Esophagus mucosa (tissue), 1 donor: Measurements from ENCODE around the gene F11R. TPM values are rescaled to one million over a fixed set of nuclear protein-coding genes. Genes with fewer than 3 reads are reported as not detected.
"Not testable (repeated sequence)": the region's sequence is repeated elsewhere in the genome, so short reads cannot be mapped to it uniquely, and the experiment has no call there.

Source experiments
- ATAC-seq: fragments of 200-7000 bp; cut with Tn5 transposase; one replicate; pipeline ENCODE4 v1.9.1; 2020
- total RNA-seq: library from RNA; stranded (reverse); gene quantifications from one replicate; pipeline ENCODE4 v1.2.4, GENCODE V29; 2023
- donor health status: DM: yes; HTN: yes; CAD: no.

F11R gene
- total RNA-seq, 1 donor from 2014 or later: 137 TPM

GRCh38 chr1:160963521-160963920 is 57.4 kb downstream of the F11R start:
- ATAC-seq: no peak

DNA sequence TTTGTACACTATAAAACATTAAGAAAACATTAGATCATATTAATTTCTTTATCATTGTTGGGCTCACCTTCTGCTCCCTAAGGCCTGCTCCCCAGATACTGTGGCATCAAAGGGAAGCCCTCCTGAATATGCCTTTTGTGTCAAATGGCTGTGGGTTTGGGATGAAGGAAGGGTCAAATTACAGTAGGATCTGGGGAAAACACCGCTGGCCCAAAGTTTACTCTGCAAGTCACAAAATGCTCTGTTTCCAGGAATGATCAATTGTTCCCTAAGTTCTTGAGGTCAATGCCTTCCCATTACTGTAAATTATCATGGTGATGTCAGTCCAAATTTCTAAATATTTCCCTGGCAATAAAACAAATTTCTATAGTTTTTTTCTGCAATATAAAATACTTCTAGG is 59.5 kb downstream of the F11R start:
- ATAC-seq: no peak

DNA sequence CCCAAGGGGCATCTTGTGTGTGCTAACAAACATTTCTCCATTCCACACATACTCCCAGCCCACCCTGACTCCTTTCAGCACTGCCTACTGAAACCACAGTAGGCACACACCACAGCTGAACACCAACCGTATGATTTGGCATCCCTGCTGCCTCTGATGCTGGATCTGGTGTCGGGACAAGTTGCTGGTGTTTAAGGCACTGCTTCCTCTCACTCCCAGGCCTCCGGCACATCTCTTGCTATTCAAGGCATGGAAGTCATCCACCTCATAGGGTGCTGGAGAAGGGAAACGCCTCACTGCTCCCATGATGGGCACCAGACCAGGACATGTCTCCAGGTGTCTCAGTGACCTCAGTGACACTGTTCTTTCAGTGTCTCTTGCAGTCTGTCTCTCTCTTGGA is 64.0 kb downstream of the F11R start:
- no peak for ATAC-seq

DNA sequence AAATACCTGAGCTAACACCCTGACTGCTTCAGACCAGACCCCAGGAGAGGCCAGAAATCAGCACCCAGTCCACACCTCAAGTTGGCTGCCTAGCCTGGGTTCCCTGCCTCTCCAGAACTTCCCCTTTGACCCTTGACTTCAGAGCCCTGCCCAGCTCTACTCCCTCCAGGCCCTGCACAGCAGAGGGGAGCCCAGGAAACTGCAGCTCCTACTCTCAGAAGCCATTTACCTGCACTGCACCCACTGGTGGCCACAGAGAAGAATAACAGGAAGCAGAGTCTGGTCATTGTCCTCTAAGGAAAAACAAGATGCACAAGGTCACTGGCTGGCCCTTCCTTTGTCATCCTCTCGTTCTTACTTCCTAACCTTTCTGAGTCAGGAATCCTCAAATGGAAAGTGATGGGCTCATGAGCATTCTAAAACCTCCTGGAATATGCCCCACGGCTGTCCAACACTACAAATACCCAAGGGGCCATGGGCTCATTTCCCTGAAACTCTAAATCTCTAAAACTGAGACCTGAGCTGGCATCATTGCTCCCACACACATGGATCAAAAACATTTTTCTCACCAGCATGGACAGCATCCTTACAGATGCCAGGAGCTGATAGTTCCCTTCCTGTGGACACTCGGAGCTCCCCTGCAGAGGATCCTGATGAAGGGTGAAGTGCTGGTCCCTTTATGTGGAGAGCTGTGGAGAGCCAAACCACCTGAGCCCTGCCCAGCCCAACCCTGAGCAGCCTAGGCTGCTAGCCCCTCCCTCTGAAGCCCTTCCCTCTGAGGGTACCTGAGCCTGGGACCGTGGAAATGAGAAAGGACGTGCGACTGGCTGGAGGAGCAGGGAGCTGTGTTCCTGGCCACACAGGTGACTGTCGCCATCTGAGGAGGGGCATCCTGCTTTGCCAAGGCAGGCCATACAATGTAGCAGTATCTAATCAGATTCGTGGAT is 66.5 kb downstream of the F11R start, which contains the start of gene ITLN2:
ITLN2 (minus strand) TSS at position 652 of the 947 bp plus-strand sequence; CDS start at position 584, 68 bp downstream.
- ATAC-seq: peak; percentile 51

- peak; percentile 7 for ATAC-seq
These were observed 67.9 kb downstream of the F11R start for GRCh38 chr1:160953030-160953429.

DNA sequence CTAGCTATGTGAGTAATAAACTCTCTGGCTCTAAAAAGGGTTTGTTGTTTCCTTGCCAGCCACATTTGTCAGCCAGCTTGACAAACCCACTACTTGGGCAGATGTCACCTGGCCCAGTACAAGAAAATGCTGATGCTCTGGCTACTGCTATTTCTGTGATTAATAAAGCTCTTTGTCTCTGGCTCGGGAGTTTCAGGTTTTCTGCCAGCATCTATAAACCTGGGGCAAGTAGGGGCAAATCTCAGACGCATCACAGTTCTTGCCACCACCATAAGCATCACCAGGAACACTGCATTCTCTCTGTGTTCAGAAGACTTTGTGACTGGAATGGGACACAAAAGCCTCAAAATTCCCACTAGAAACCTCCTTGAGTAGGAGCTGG is 68.8 kb downstream of the F11R start:
- ATAC-seq: peak; percentile 77

DNA sequence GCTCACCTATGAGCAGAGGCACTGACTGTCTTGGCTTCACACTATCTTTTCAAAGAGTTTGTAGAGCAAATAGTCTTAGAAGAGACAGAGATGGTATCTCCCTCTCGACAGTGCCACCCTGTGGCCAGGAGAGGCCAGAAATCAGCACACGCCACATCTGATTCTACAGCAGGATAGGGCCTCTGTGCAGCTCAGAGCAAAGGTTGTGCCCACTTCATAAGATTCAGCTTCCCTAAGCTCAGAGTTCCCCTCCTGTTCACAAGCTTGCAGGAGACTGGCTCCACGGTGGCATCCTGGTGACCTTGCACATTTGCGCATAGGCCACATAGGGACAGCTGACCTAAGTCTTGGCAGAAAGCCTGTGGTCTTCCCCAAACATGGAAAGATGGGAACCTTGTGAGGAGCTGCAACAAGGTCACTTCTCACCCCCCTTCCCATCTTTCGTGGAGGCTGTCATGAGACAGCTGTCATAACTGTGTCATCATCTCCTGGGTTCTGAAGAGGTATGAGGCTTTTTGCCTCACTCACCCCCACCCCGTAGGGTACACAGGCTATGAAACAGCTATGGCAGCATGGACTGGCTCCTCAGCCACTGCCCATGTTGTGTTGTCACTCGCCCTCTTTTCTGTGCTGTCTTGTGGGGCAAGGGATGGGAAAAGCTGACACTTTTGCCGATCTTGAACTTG is 69.4 kb downstream of the F11R start:
- ATAC-seq: peak; percentile 76

DNA sequence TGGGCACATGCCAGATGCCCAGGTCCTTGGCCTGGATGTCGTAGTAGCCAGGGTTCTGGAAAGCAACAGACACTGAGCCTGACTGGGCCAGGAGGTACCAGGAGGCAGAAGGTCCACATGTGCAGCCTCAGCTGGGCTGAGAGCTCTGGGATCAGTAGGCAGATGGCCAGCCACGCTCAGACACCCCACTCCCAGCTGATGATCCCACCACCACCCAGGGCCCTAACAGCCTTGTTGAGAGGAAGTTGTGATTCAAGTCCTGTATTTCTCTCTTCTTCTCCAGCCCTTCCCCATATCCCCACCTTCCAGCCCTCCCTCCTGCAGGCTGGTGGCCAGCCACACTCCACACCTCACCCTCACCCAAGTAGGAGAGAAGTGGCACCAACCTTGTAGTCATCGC is 70.3 kb downstream of the F11R start:
- no peak for ATAC-seq

GRCh38 chr1:160949881-160950280 is 71.1 kb downstream of the F11R start:
- no peak for ATAC-seq

- ATAC-seq: not testable (repeated sequence)
These were observed 71.6 kb downstream of the F11R start for GRCh38 chr1:160949216-160949880.

DNA sequence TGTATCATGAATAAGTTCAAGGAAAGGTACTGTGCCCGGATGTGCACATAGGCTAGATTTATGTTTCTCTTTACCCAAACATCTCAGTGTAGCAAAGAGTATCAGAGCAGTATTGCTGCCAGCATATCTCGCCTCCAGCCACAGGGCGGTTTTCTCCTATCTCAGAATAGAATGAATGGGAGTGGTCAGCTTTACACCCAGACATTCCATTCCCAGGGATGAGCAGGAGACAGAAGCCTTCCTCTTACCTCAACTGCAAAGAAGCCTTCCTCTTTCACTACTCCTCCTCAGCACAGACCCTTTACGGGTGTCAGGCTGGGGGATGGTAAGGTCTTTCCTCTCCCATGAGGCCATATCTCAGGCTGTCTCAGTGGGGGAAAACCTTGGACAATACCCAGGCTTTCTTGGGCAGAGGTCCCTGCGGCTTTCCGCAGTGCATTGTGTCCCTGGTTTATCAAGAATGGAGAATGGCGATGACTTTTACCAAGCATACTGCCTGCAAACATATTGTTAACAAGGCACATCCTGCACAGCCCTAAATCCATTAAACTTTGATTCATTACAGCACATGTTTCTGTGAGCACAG is 73.7 kb downstream of the F11R start:
- ATAC-seq: not testable (repeated sequence)

DNA sequence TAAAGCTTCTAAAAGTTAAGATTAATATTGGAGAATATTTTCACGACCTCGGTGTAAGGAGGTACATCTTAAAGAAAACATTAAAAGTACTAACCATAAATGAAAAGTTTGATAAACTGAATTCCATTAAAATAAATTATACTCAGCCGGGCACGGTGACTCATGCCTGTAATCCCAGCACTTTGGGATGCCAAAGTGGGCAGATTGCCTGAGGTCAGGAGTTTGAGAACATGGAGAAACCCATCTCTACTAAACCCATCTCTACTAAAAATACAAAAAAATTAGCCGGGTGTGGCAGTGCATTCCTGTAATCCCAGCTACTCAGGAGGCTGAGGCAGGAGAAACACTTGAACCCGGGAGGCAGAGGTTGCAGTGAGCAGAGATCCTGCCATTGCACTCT is 75.1 kb downstream of the F11R start:
- not testable (repeated sequence) for ATAC-seq

Other genes starting within 250 kb of the F11R start
- 0.20 TPM for gene LY9, start 225.0 kb downstream of the F11R start, total RNA-seq
- 0.56 TPM for gene CD244, start 158.3 kb downstream of the F11R start, total RNA-seq
- gene ITLN1, start 136.0 kb downstream of the F11R start, total RNA-seq: not detected
- gene ITLN2, start 66.3 kb downstream of the F11R start, total RNA-seq: 0.16 TPM
- 67.9 TPM for gene TSTD1, start 17.8 kb upstream of the F11R start, total RNA-seq
- 25.2 TPM for gene USF1, start 24.8 kb upstream of the F11R start, total RNA-seq
- gene ARHGAP30, start 48.7 kb upstream of the F11R start, total RNA-seq: 6.0 TPM
- 115 TPM for gene NECTIN4, start 68.4 kb upstream of the F11R start, total RNA-seq
- 4.5 TPM for gene KLHDC9, start 77.2 kb upstream of the F11R start, total RNA-seq
- 46.2 TPM for gene PFDN2, start 96.9 kb upstream of the F11R start, total RNA-seq
- gene NIT1, start 97.0 kb upstream of the F11R start, total RNA-seq: 26.4 TPM
- gene DEDD, start 111.5 kb upstream of the F11R start, total RNA-seq: 24.9 TPM
- gene UFC1, start 132.8 kb upstream of the F11R start, total RNA-seq: 76.7 TPM
- gene USP21, start 138.3 kb upstream of the F11R start, total RNA-seq: 15.6 TPM
- 10.4 TPM for gene PPOX, start 145.3 kb upstream of the F11R start, total RNA-seq
- gene B4GALT3, start 156.4 kb upstream of the F11R start, total RNA-seq: 17.7 TPM
- 1.3 TPM for gene ADAMTS4, start 177.9 kb upstream of the F11R start, total RNA-seq
- gene NDUFS2, start 181.2 kb upstream of the F11R start, total RNA-seq: 56.4 TPM
- 0.76 TPM for gene FCER1G, start 194.1 kb upstream of the F11R start, total RNA-seq
- not detected for gene APOA2, start 202.5 kb upstream of the F11R start, total RNA-seq
- gene TOMM40L, start 204.9 kb upstream of the F11R start, total RNA-seq: 11.4 TPM
- gene NR1I3, start 217.1 kb upstream of the F11R start, total RNA-seq: not detected
- 29.3 TPM for gene PCP4L1, start 237.6 kb upstream of the F11R start, total RNA-seq